HG03558 (cell line): ENCODE results near the gene STOX2.
"Not testable (repeated sequence)": the region's sequence is repeated elsewhere in the genome, so short reads cannot be mapped to it uniquely, and the experiment has no call there.

Experiments
- ATAC-seq: cut with Tn5 transposase; IDR thresholded peaks from one replicate; pipeline ENCODE4 v1.9.1; 2021; ENCODE audit warnings: moderate number of reproducible peaks; ENCODE audit not compliant: unreplicated experiment; ENCODE audit errors: extremely low read depth

Gene STOX2

DNA sequence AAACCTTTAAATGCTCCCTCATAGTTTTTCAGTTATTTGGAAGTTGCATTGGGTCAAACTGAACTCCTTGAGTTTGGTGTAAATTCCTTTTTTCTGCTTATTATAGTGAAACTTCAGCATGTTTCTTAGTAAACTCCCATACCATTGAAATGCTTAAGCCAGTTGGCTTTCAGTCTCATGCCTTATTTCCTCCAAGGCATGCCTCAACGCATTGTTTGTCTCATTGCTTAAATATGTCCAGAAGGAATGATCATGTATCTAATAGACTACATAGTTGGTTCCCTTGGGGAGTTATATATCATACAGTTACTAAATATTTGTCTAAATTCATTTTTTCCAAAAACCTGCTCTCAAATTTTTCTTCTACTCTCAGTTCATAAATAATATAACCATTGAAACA is 114.0 kb downstream of the STOX2 start:
- no peak for ATAC-seq

- no peak for ATAC-seq
These were observed 114.8 kb downstream of the STOX2 start for GRCh38 chr4:184019667-184020623.

DNA sequence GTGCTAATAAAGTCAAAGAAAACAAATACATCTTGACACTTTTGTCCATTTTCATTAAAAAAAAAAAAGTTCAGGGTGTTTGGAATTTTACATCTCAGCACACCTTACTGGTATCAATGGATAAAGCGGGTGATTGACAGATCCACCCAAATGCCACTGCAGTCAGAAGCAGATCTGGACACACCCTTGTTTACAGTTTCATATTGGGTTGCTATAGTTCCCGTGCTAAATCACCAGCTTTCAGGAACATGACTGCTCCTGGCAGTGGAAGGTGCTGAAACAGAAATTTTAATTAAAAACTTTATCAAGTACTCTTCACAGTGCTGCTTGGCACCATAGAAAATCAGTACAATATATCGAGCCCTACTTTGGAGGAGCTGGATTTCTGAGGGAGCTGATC is 116.3 kb downstream of the STOX2 start:
- ATAC-seq, result no peak

- no peak for ATAC-seq
These were observed 117.7 kb downstream of the STOX2 start for GRCh38 chr4:184022679-184023383.

GRCh38 chr4:184024637-184025036 is 119.5 kb downstream of the STOX2 start:
- ATAC-seq, result no peak

- ATAC-seq, result no peak
These were observed 123.7 kb downstream of the STOX2 start for GRCh38 chr4:184028561-184029374.

DNA sequence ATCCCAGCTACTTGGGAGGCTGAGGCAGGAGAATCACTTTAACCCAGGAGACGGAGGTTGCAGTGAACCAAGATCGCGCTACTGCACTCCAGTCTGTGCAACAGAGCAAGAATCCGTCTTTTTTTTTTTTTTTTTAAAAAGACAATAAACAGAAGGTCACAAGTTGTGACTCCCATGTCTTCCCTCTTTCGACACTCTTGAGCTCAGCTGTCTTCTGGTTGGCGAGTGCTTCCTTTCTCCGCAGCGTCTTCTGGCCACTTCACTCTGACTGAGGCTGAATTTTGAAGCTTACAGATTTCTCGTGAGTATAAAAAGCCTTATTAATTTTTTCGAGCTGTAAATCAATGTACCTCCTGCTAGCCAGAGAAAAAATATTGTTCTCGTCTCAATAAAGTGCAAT is 124.9 kb downstream of the STOX2 start:
- ATAC-seq, result no peak

- ATAC-seq, result no peak
These were observed 125.7 kb downstream of the STOX2 start for GRCh38 chr4:184030764-184031163.

DNA sequence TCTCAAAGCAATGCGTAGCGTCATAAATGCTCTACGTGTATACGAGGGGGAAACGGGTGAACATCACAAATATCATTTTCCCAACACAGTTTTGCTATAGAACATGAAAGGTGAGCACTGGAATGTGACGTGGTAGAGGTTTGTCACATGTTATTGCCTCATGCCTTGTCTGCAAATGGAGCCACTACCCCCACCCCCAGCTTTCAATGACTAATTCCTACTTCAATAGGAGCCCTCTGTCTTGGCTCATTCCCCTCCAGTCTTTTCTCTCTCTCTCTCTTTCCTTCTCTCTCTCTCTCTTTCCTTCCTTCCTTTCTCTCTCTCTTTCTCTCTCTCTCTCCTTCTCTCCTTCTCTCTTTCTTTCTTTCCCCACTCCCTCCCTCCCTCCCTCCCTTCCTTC is 127.0 kb downstream of the STOX2 start:
- ATAC-seq, result no peak

- no peak for ATAC-seq
These were observed 134.9 kb downstream of the STOX2 start for GRCh38 chr4:184039963-184040383.

GRCh38 chr4:184041156-184041555 is 136.0 kb downstream of the STOX2 start:
- ATAC-seq, result no peak

GRCh38 chr4:184046148-184046547 is 141.0 kb downstream of the STOX2 start:
- ATAC-seq, result no peak

DNA sequence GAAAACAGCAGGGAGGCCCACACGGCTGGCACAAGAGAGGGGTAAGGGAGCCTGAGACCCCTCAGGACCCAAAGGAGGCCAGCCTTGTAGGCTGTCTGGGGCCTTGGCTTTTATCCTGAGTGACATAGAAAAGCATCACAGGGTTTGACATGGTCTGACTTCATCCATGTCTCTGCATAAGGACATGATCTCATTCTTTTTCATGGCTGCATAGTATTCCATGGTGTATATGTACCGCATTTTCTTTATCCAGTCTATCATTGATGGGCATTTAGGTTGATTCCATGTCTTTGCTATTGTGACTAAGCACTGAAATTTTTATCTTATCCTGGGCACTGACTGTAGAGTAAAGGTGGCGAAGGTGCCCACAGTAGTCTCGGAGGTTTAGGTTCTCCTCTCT is 146.2 kb downstream of the STOX2 start:
- ATAC-seq, result not testable (repeated sequence)

DNA sequence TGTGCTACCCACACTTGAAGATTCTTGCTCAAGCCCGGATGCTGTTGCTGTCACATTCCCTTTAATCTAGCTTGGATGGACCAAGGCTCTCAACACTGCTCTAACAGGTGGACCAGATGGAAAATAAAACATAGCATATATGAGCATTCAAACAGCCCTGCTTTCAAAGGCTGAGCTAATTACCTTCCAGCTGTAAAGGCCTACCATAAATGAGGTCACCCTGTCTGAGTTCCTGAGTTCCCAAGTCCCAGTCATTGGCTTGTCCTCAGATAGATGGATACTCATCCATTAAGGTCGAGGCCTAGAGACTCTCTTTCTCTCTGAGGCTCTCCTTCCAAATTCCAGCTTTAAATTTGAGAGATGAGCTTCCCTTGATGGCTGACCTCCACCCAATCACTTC is 147.5 kb downstream of the STOX2 start:
- no peak for ATAC-seq

DNA sequence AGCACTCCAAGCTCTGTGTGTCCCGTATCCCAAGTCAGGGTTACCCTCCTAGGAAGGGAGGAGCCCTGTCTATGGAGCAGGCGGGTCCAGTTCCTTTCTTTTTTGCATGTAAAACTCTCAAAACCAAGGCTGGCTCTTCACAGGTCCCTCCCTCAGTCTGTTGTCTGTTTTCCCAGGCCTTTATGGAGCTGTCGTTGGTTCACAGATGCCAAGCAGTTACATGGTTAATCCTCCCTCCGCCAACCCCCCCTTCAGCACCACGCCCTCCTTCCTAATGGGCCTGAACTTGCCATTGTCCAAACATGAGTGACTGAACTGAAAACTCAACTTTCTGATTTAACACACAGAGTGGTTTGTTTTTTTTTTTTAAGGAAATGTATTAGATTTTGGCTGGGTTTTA is 148.3 kb downstream of the STOX2 start:
- no peak for ATAC-seq

- ATAC-seq, result no peak
These were observed 151.8 kb downstream of the STOX2 start for GRCh38 chr4:184056877-184057276.

- no peak for ATAC-seq
These were observed 152.9 kb downstream of the STOX2 start for GRCh38 chr4:184058026-184058425.

- no peak for ATAC-seq
These were observed 154.0 kb downstream of the STOX2 start for GRCh38 chr4:184059099-184059498.

DNA sequence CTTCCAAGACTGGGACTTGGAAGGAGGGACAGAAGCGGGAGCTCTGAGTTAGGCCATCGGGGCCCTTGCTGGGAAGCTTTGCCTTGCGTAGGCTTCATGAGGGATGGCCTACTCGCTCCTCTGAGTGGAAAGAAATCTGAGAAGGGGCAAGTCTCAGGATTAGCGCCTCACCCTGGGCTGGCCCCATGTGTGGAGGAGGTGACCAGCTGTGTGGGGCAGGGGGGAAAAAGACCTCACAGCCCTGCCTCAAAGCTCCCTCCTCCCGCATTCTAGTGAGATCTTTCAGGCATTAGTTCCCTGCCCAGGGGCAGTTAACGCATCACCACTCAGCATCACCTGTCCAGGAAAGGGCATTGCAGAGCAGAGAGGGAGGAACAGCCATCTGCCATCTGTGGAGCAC is 156.5 kb downstream of the STOX2 start:
- ATAC-seq, result no peak

- ATAC-seq, result no peak
These were observed 157.7 kb downstream of the STOX2 start for GRCh38 chr4:184062769-184063168.

- no peak for ATAC-seq
These were observed 159.8 kb downstream of the STOX2 start for GRCh38 chr4:184064877-184065276.
